MCF 10A (cell line): Measurements from ENCODE around the gene MPC1. TPM values are rescaled to one million over a fixed set of nuclear protein-coding genes. Genes with fewer than 3 reads are reported as not detected.

ENCODE experiments used
- BruUV-seq: library from RNA; stranded (reverse); fragments of 400-500 nt; replicated peaks from 2 replicates; lab custom pipeline; 2021; lab: Mats Ljungman, UMichigan
- CTCF ChIA-PET: fragments of 300-600 bp; sonication (Branson Sonifier 250); formaldehyde crosslinking; extraction: SDS; loops from one replicate; lab custom pipeline; 2021; ENCODE audit warnings: antibody characterized with exemption, inconsistent platforms; lab: Yijun Ruan, JAX
- POLR2A ChIA-PET: fragments of 300-600, 350-650 bp; sonication (Branson Sonifier 250); formaldehyde crosslinking; extraction: SDS; loops from one replicate; lab custom pipeline; 2020; ENCODE audit warnings: antibody characterized with exemption, inconsistent platforms; lab: Yijun Ruan, JAX
- DNase-seq: peaks from one replicate; pipeline ENCODE4 v3.0.0-alpha.2; 2018; ENCODE audit not compliant: unreplicated experiment
- H3K27ac Mint-ChIP-seq: one replicate; pipeline ENCODE4 v1.8.0; 2022; ENCODE audit warnings: mild to moderate bottlenecking, low read depth, mixed read lengths; ENCODE audit not compliant: unreplicated experiment
- H3K27me3 Mint-ChIP-seq: one replicate; pipeline ENCODE4 v1.8.0; 2022; ENCODE audit warnings: mixed read lengths; ENCODE audit not compliant: insufficient read depth, unreplicated experiment
- H3K36me3 Mint-ChIP-seq: one replicate; pipeline ENCODE4 v1.8.0; 2022; ENCODE audit warnings: mild to moderate bottlenecking, moderate library complexity, mixed read lengths; ENCODE audit not compliant: insufficient read depth, unreplicated experiment
- H3K4me1 Mint-ChIP-seq: one replicate; pipeline ENCODE4 v1.8.0; 2022; ENCODE audit warnings: mixed read lengths; ENCODE audit not compliant: insufficient read depth, unreplicated experiment
- H3K4me3 Mint-ChIP-seq: one replicate; pipeline ENCODE4 v1.8.0; 2022; ENCODE audit warnings: mild to moderate bottlenecking, moderate library complexity, mixed read lengths; ENCODE audit not compliant: unreplicated experiment
- H3K9me3 Mint-ChIP-seq: one replicate; pipeline ENCODE4 v1.8.0; 2022; ENCODE audit warnings: mixed read lengths; ENCODE audit not compliant: unreplicated experiment
- CTCF ChIP-seq: fragments of 200-600 bp; IDR thresholded peaks from one replicate; pipeline ENCODE4 v1.8.0; 2022; ENCODE audit warnings: antibody characterized with exemption, mild to moderate bottlenecking; ENCODE audit not compliant: unreplicated experiment
- intact Hi-C: fragments of 100-400 bp; cut with micrococcal nuclease; formaldehyde crosslinking; loops from 2 replicates; pipeline ENCODE4 v1.14.1; 2022
- total RNA-seq: library from RNA; stranded (reverse); gene quantifications from 2 replicates; pipeline ENCODE4 v1.2.3, GENCODE V29; 2022

MPC1 gene
- total RNA-seq, 1 experiment from 2014 or later: 33.1 TPM

GRCh38 chr6:166415306-166415705 is 32.6 kb upstream of the MPC1 start:
- Mint-ChIP-seq H3K27me3 (no peaks in the 10 kb centered on the region), H3K9me3 (peaks cover 13% of the 10 kb centered on the region), H3K4me3 (no peak overlapping the region), H3K36me3 (peaks cover 88% of the 10 kb centered on the region), H3K27ac (peak overlapping the region; percentile 32), H3K4me1 (no peaks in the 10 kb centered on the region)
- intact Hi-C loops: no loop called here
- TF ChIP-seq CTCF: no peak
- ChIA-PET POLR2A (no interaction called here), CTCF (no interaction called here)
- no TSS peak for BruUV-seq
- no peak for DNase-seq

GRCh38 chr6:166413491-166413951 is 30.8 kb upstream of the MPC1 start:
- TF ChIP-seq CTCF: no peak
- DNase-seq: no peak
- Mint-ChIP-seq H3K36me3 (peaks cover 86% of the 10 kb centered on the region), H3K4me3 (no peak overlapping the region), H3K4me1 (no peaks in the 10 kb centered on the region), H3K27me3 (no peaks in the 10 kb centered on the region), H3K9me3 (peaks cover 13% of the 10 kb centered on the region), H3K27ac (no peak overlapping the region)
- intact Hi-C loops: no loop called here
- CTCF ChIA-PET: no interaction called here
- no TSS peak for BruUV-seq
- POLR2A ChIA-PET: no interaction called here

GRCh38 chr6:166412911-166413384 is 30.2 kb upstream of the MPC1 start:
- intact Hi-C loops: no loop called here
- Mint-ChIP-seq H3K36me3 (peaks cover 84% of the 10 kb centered on the region), H3K27me3 (no peaks in the 10 kb centered on the region), H3K9me3 (peaks cover 13% of the 10 kb centered on the region), H3K4me1 (no peaks in the 10 kb centered on the region), H3K4me3 (no peak overlapping the region), H3K27ac (no peak overlapping the region)
- no TSS peak for BruUV-seq
- no peak for DNase-seq
- CTCF ChIA-PET: no interaction called here
- TF ChIP-seq CTCF: no peak
- POLR2A ChIA-PET: no interaction called here

GRCh38 chr6:166412156-166412910 is 29.6 kb upstream of the MPC1 start:
- BruUV-seq: no TSS peak
- Mint-ChIP-seq H3K4me3 (no peak overlapping the region), H3K36me3 (peaks cover 81% of the 10 kb centered on the region), H3K27ac (no peak overlapping the region), H3K9me3 (peaks cover 13% of the 10 kb centered on the region), H3K27me3 (no peaks in the 10 kb centered on the region), H3K4me1 (no peaks in the 10 kb centered on the region)
- intact Hi-C loops: no loop called here
- POLR2A ChIA-PET: no interaction called here
- CTCF ChIA-PET: interaction anchor here (3.2 kb wide), 1 partner anchor 12 kb away, joined by 14 read pairs; no protein-coding TSS in a partner anchor
- TF ChIP-seq CTCF: no peak
- DNase-seq: no peak
